Testis (tissue), 2 donors: ENCODE measurements around the gene DPP6.
"Not testable (repeated sequence)": the region's sequence is repeated elsewhere in the genome, so short reads cannot be mapped to it uniquely, and the experiment has no call there.

Experiments
- CTCF ChIP-seq, 3 experiments: fragments of 450-650 bp in 2 of 3; fragments of 200-600 bp in 1 of 3; sonication (generic) in 1 of 3; IDR thresholded peaks; one replicate each; pipeline ENCODE4 v1.5.1; 2016 to 2019; ENCODE audit warnings: antibody characterized with exemption in 3 of 3, mild to moderate bottlenecking in 2 of 3, moderate library complexity in 1 of 3
- POLR2A ChIP-seq: fragments of 450-650 bp; IDR thresholded peaks from one replicate; pipeline ENCODE4 v1.6.1; 2017; ENCODE audit warnings: antibody characterized with exemption, mild to moderate bottlenecking, moderate library complexity

- TF ChIP-seq CTCF (IDR thresholded peaks at IDR 0.05); POLR2A: not testable (repeated sequence)
Measured at GRCh38 chr7:154030476-154031080, 21.6 kb upstream of the DPP6 start.
